Measurements from ENCODE around the gene CFAP20DC.

The CFAP20DC gene

DNA sequence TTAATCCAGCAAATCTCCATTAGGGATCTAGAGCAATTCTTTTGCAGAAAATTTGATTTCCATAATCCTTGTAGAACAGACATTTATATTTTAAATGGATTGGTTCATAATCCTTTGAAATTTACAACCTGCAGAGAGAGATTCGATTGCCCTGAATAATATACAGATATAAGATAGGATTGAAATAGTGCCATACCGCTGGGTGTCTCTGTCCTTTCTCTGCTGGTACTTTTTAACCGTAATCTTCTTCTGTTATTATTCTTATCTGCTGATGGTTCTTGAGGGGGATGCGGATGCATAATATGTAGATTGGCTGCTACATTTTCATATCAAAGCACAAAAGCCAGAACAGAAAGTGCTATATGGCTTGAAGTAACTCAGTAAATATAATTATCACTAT lies 182.2 kb downstream of the CFAP20DC start (continued):
- TF ChIP-seq ZNF274 (IDR thresholded peaks at IDR 0.05; ENCODE audit: low read length) = no peak
- TF ChIP-seq ZNF274 (tag by site-specific recombination; IDR thresholded peaks at IDR 0.05; ENCODE audit: borderline replicate concordance) = no peak
- no peak for TF ChIP-seq ZNF404 (tag by site-specific recombination; IDR thresholded peaks at IDR 0.05)
- no peak for TF ChIP-seq YY1 (tag by site-specific recombination; IDR thresholded peaks at IDR 0.05)
- TF ChIP-seq ZNF133 (tag by site-specific recombination; IDR thresholded peaks at IDR 0.05) = no peak
- TF ChIP-seq ZNF391 (tag by site-specific recombination; IDR thresholded peaks at IDR 0.05; ENCODE audit: borderline replicate concordance, low read depth) = no peak
- TF ChIP-seq, protein P1, sequence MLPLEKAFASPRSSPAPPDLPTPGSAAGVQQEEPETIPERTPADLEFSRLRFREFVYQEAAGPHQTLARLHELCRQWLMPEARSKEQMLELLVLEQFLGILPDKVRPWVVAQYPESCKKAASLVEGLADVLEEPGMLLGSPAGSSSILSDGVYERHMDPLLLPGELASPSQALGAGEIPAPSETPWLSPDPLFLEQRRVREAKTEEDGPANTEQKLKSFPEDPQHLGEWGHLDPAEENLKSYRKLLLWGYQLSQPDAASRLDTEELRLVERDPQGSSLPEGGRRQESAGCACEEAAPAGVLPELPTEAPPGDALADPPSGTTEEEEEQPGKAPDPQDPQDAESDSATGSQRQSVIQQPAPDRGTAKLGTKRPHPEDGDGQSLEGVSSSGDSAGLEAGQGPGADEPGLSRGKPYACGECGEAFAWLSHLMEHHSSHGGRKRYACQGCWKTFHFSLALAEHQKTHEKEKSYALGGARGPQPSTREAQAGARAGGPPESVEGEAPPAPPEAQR (tag by site-specific recombination; IDR thresholded peaks at IDR 0.05) = no peak

DNA sequence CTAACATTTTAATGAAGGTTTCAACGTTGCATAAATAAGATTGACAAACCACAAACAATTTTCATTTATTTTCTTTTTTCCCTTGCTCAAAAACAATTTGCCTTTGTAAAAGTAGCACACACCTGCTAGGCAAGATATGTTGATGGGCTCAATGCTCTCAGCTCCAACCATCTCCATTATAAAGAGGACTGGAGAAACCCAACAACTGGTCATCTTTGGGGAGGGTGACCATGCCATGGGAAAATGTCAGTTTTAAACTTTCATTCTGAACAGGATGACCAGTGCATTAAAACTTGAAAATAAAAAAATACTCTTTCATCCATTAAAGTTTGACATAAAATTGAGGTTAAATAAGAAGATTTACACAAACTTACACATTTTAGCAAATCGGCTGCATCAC lies 183.7 kb downstream of the CFAP20DC start:
- CTCF ChIA-PET = no interaction called here

DNA sequence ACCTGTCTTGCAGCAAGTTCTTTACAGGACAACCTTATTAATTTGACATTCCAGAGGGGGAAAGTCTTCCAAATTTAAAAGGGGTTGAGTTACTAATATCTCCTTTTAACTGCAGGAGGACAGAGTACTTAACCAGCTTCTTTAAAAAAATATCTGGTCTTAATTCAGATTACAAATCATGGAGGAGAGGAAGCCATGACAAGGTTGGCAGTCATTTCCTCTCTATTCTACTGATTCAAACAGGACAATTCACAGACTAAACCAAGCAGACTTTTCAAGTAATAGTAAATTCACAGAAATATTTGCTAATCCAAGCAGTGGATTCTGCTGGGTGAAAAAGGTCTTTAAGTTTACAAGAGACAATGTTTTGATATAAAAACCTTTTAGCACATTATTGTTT lies 185.3 kb downstream of the CFAP20DC start:
- CTCF ChIA-PET = interaction anchor here (0.6 kb wide), 1 partner anchor 42 kb away, joined by 4 read pairs; no protein-coding TSS in a partner anchor
- H3K9me3 ChIP-seq (ENCODE audit: control insufficient read depth, insufficient read depth, low read depth, low read length) = no peaks in the 10 kb centered on the region
- no peak overlapping the region for H3K4me3 ChIP-seq (ENCODE audit: low read depth, low read length)
- POLR2A ChIA-PET = no interaction called here
- no peaks in the 10 kb centered on the region for H3K4me1 ChIP-seq (ENCODE audit: control insufficient read depth, insufficient read depth, low read length)
- H3K27ac ChIP-seq (ENCODE audit: extremely low read depth, low read depth, low read length) = no peak overlapping the region
- no peaks in the 10 kb centered on the region for H3K36me3 ChIP-seq (ENCODE audit: control insufficient read depth in 2 of 2, insufficient read depth in 1 of 2, low read length in 2 of 2)
- TF ChIP-seq GLIS2 (tag by site-specific recombination; IDR thresholded peaks at IDR 0.05) (no peak), ZNF404 (tag by site-specific recombination; IDR thresholded peaks at IDR 0.05) (no peak), ZNF514 (tag by site-specific recombination; IDR thresholded peaks at IDR 0.05) (no peak), ZNF366 (tag by site-specific recombination; conservative IDR thresholded peaks at IDR 0.05) (no peak), TCF7L2 (IDR thresholded peaks at IDR 0.05; ENCODE audit: borderline replicate concordance, low read depth, low read length) (no peak), MYNN (tag by site-specific recombination; IDR thresholded peaks at IDR 0.05; ENCODE audit: borderline replicate concordance) (no peak), ZNF571 (tag by site-specific recombination; IDR thresholded peaks at IDR 0.05) (no peak)
- TF ChIP-seq, protein P2, sequence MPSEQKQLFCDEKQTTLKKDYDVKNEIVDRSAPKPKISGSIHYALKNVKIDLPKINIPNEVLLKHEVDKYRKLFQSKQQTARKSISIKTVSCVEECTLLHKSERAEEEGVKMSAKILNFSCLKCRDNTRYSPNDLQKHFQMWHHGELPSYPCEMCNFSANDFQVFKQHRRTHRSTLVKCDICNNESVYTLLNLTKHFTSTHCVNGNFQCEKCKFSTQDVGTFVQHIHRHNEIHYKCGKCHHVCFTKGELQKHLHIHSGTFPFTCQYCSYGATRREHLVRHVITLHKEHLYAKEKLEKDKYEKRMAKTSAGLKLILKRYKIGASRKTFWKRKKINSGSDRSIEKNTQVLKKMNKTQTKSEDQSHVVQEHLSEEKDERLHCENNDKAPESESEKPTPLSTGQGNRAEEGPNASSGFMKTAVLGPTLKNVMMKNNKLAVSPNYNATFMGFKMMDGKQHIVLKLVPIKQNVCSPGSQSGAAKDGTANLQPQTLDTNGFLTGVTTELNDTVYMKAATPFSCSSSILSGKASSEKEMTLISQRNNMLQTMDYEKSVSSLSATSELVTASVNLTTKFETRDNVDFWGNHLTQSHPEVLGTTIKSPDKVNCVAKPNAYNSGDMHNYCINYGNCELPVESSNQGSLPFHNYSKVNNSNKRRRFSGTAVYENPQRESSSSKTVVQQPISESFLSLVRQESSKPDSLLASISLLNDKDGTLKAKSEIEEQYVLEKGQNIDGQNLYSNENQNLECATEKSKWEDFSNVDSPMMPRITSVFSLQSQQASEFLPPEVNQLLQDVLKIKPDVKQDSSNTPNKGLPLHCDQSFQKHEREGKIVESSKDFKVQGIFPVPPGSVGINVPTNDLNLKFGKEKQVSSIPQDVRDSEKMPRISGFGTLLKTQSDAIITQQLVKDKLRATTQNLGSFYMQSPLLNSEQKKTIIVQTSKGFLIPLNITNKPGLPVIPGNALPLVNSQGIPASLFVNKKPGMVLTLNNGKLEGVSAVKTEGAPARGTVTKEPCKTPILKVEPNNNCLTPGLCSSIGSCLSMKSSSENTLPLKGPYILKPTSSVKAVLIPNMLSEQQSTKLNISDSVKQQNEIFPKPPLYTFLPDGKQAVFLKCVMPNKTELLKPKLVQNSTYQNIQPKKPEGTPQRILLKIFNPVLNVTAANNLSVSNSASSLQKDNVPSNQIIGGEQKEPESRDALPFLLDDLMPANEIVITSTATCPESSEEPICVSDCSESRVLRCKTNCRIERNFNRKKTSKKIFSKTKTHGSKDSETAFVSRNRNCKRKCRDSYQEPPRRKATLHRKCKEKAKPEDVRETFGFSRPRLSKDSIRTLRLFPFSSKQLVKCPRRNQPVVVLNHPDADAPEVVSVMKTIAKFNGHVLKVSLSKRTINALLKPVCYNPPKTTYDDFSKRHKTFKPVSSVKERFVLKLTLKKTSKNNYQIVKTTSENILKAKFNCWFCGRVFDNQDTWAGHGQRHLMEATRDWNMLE (tag by site-specific recombination; conservative IDR thresholded peaks at IDR 0.05; ENCODE audit: low read depth) = no peak
- TF ChIP-seq, protein P3, sequence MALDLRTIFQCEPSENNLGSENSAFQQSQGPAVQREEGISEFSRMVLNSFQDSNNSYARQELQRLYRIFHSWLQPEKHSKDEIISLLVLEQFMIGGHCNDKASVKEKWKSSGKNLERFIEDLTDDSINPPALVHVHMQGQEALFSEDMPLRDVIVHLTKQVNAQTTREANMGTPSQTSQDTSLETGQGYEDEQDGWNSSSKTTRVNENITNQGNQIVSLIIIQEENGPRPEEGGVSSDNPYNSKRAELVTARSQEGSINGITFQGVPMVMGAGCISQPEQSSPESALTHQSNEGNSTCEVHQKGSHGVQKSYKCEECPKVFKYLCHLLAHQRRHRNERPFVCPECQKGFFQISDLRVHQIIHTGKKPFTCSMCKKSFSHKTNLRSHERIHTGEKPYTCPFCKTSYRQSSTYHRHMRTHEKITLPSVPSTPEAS (tag by site-specific recombination; IDR thresholded peaks at IDR 0.05) = no peak

More for the DNA sequence above, 183.7 kb downstream of the CFAP20DC start:
- no peak overlapping the region for H3K4me3 ChIP-seq (ENCODE audit: low read depth, low read length)
- H3K36me3 ChIP-seq (ENCODE audit: control insufficient read depth in 2 of 2, insufficient read depth in 1 of 2, low read length in 2 of 2) = no peaks in the 10 kb centered on the region
- POLR2A ChIA-PET = no interaction called here
- no peak overlapping the region for H3K27ac ChIP-seq (ENCODE audit: extremely low read depth, low read depth, low read length)
- H3K4me1 ChIP-seq (ENCODE audit: control insufficient read depth, insufficient read depth, low read length) = no peaks in the 10 kb centered on the region
- TF ChIP-seq BCL11B (tag by site-specific recombination; IDR thresholded peaks at IDR 0.05; ENCODE audit: low read depth) (no peak), MEIS1 (CRISPR knock-in tag; IDR thresholded peaks at IDR 0.05; ENCODE audit: borderline replicate concordance) (no peak), ZNF626 (tag by site-specific recombination; IDR thresholded peaks at IDR 0.05) (no peak), ZNF248 (tag by site-specific recombination; IDR thresholded peaks at IDR 0.05) (no peak), ZNF16 (tag by site-specific recombination; IDR thresholded peaks at IDR 0.05; ENCODE audit: low read depth) (no peak), SALL2 (tag by site-specific recombination; IDR thresholded peaks at IDR 0.05; ENCODE audit: borderline replicate concordance) (no peak), ZNF157 (tag by site-specific recombination; IDR thresholded peaks at IDR 0.05) (no peak), GLIS2 (tag by site-specific recombination; IDR thresholded peaks at IDR 0.05) (no peak), ZNF274 (IDR thresholded peaks at IDR 0.05; ENCODE audit: low read length) (no peak), ZNF274 (tag by site-specific recombination; IDR thresholded peaks at IDR 0.05; ENCODE audit: borderline replicate concordance) (no peak), ZBTB1 (tag by site-specific recombination; IDR thresholded peaks at IDR 0.05) (no peak), ZNF184 (tag by site-specific recombination; IDR thresholded peaks at IDR 0.05) (no peak)
- TF ChIP-seq, protein P4, sequence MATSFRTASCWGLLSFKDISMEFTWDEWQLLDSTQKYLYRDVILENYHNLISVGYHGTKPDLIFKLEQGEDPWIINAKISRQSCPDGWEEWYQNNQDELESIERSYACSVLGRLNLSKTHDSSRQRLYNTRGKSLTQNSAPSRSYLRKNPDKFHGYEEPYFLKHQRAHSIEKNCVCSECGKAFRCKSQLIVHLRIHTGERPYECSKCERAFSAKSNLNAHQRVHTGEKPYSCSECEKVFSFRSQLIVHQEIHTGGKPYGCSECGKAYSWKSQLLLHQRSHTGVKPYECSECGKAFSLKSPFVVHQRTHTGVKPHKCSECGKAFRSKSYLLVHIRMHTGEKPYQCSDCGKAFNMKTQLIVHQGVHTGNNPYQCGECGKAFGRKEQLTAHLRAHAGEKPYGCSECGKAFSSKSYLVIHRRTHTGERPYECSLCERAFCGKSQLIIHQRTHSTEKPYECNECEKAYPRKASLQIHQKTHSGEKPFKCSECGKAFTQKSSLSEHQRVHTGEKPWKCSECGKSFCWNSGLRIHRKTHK (tag by site-specific recombination; IDR thresholded peaks at IDR 0.05) = no peak
- TF ChIP-seq, protein P5, sequence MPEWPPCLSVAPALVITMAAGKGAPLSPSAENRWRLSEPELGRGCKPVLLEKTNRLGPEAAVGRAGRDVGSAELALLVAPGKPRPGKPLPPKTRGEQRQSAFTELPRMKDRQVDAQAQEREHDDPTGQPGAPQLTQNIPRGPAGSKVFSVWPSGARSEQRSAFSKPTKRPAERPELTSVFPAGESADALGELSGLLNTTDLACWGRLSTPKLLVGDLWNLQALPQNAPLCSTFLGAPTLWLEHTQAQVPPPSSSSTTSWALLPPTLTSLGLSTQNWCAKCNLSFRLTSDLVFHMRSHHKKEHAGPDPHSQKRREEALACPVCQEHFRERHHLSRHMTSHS (tag by site-specific recombination; IDR thresholded peaks at IDR 0.05) = no peak
- TF ChIP-seq, protein P6, sequence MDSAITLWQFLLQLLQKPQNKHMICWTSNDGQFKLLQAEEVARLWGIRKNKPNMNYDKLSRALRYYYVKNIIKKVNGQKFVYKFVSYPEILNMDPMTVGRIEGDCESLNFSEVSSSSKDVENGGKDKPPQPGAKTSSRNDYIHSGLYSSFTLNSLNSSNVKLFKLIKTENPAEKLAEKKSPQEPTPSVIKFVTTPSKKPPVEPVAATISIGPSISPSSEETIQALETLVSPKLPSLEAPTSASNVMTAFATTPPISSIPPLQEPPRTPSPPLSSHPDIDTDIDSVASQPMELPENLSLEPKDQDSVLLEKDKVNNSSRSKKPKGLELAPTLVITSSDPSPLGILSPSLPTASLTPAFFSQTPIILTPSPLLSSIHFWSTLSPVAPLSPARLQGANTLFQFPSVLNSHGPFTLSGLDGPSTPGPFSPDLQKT (IDR thresholded peaks at IDR 0.05; ENCODE audit: borderline replicate concordance, low read depth, low read length) = no peak
- no peaks in the 10 kb centered on the region for H3K9me3 ChIP-seq (ENCODE audit: control insufficient read depth, insufficient read depth, low read depth, low read length)

Data from HEK293 (cell line).